Aorta (tissue), 5 donors: ENCODE data around the gene RHOC. TPM values are rescaled to one million over a fixed set of nuclear protein-coding genes. Genes with fewer than 3 reads are reported as not detected.
A peak's percentile ranks its signal among the peaks of the same experiment; 100 is the strongest.

ENCODE experiments used
- ATAC-seq: fragments of 200-7000 bp; cut with Tn5 transposase; one replicate; pipeline ENCODE4 v1.9.1; 2022; ENCODE audit warnings: moderate library complexity; ENCODE audit not compliant: low FRiP score
- DNase-seq, 2 donors: peaks; one replicate each; pipeline ENCODE4 v3.0.0-alpha.2; 2020
- H3K27ac ChIP-seq, 2 donors: one replicate each; pipeline ENCODE4 v1.5.1; 2013; ENCODE audit warnings: low read length in 2 of 2, mild to moderate bottlenecking in 2 of 2, moderate library complexity in 2 of 2, control low read depth in 1 of 2, inconsistent platforms in 1 of 2, low read depth in 1 of 2
- H3K27me3 ChIP-seq, 2 donors: one replicate each; pipeline ENCODE4 v1.6.1; 2013; ENCODE audit warnings: control low read depth in 1 of 2, low read length in 1 of 2, mild to moderate bottlenecking in 1 of 2, moderate library complexity in 1 of 2; ENCODE audit not compliant: insufficient read depth in 2 of 2, control insufficient read depth in 1 of 2
- H3K36me3 ChIP-seq, 2 donors: one replicate each; pipeline ENCODE4 v1.6.1; 2013; ENCODE audit warnings: control low read depth in 1 of 2, low read length in 1 of 2, mild to moderate bottlenecking in 1 of 2; ENCODE audit not compliant: insufficient read depth in 2 of 2, control insufficient read depth in 1 of 2
- H3K4me1 ChIP-seq, 2 donors: one replicate each; pipeline ENCODE4 v1.6.1; 2013; ENCODE audit warnings: low read length in 2 of 2, control low read depth in 1 of 2, mild to moderate bottlenecking in 1 of 2, moderate library complexity in 1 of 2; ENCODE audit not compliant: insufficient read depth in 2 of 2, control insufficient read depth in 1 of 2
- H3K4me3 ChIP-seq, 2 donors: one replicate each; pipeline ENCODE4 v1.5.1; 2013; ENCODE audit warnings: low read length in 2 of 2, control low read depth in 1 of 2, mild to moderate bottlenecking in 1 of 2
- H3K9me3 ChIP-seq: one replicate; pipeline ENCODE4 v1.6.1; 2013; ENCODE audit warnings: mild to moderate bottlenecking, low read length; ENCODE audit not compliant: control insufficient read depth
- WGBS, 2 donors: extraction: QIAGEN DNeasy Blood & Tissue Kit; methylation state at CpG; one replicate each; pipeline ENCODE4 v1.1.7; 2013; 5-methylcytosine and 5-hydroxymethylcytosine counted together
- intact Hi-C, 2 donors: fragments of 100-400 bp; cut with DNase I; formaldehyde crosslinking; loops; one replicate each; pipeline versions ENCODE4 v1.14.2 to v1.15.0; 2022
- polyA plus RNA-seq, 2 donors: library from polyadenylated mRNA; stranded (reverse); fragments of 200-250 nt; gene quantifications; one replicate each; pipeline ENCODE4 v1.2.3, GENCODE V29; 2013
- total RNA-seq, 2 donors: library from RNA; stranded (reverse); fragmentation: NEBNext Ultra II Directional; extraction: Animal tissue kit (Norgen Biotek cat#: 25700); gene quantifications; one replicate each; pipeline ENCODE4 v1.2.1, GENCODE V29; 2021
- donor health status: healthy with polysubstance abuse.
- donor health status: Bipolar disorder and iron deficiency.
- donor health status: DM: no; HTN: no; CAD: no.
- donor health status: DM: no; HTN: no; CAD: no.
- donor health status: DM: yes; HTN: yes; CAD: no.

The RHOC gene
- total and polyA plus RNA-seq, 4 donors, result 269 to 540 (median 375) TPM

- no peaks in the 10 kb centered on the region for H3K4me1 ChIP-seq
- H3K9me3 ChIP-seq, result no peaks in the 10 kb centered on the region
- no peaks in the 10 kb centered on the region for H3K36me3 ChIP-seq
- H3K4me3 ChIP-seq, result no peak overlapping the region
- peak overlapping the region in 1 of 2 donors; percentile 55 for H3K27ac ChIP-seq
- ATAC-seq (no peak), DNase-seq (peak in 1 of 2 donors; percentile 70)
- intact Hi-C loops, result loop anchor here (5.0 to 10.0 kb wide), 5 partner anchors 36 to 316 kb away; partner anchors contain the start of genes CAPZA1 (in 1 of the 2), MOV10 (in 1 of the 2) and ST7L (in 1 of the 2)
- 26 to 32% methylated on average over 6 of the region's 6 CpGs for WGBS, 2 donors
- no peaks in the 10 kb centered on the region for H3K27me3 ChIP-seq
Observed at GRCh38 chr1:112708002-112708448, 1.1 kb upstream of the RHOC start.

GRCh38 chr1:112707221-112708001 lies 484 bp upstream of the RHOC start:
- intact Hi-C loops, result loop anchor here (2.0 to 10.0 kb wide), 6 partner anchors 35 to 315 kb away; partner anchors contain the start of genes CAPZA1 (in 1 of the 2), CTTNBP2NL (in 1 of the 2), MOV10 (in 1 of the 2) and ST7L (in 1 of the 2)

GRCh38 chr1:112704934-112705627 lies 1.8 kb downstream of the RHOC start:
- H3K27me3 ChIP-seq, result no peaks in the 10 kb centered on the region
- no peaks in the 10 kb centered on the region for H3K36me3 ChIP-seq
- H3K4me3 ChIP-seq, result peak overlapping the region; percentile 7 to 91
- no peaks in the 10 kb centered on the region for H3K4me1 ChIP-seq
- peak; percentile 91 to 92 for DNase-seq
- ATAC-seq, result peak; percentile 73
- intact Hi-C loops, result loop anchor here (1.0 to 10.0 kb wide), 7 partner anchors 33 to 313 kb away; partner anchors contain the start of genes CAPZA1 (in 2 of the 2), ST7L (in 2 of the 2) and MOV10 (in 1 of the 2)
- H3K27ac ChIP-seq, result peak overlapping the region; percentile 38 to 69
- no peaks in the 10 kb centered on the region for H3K9me3 ChIP-seq
- 1% methylated on average over 13 of the region's 13 CpGs for WGBS, 2 donors

More at GRCh38 chr1:112707221-112708001, 484 bp upstream of the RHOC start:
- no peaks in the 10 kb centered on the region for H3K9me3 ChIP-seq
- DNase-seq, result peak; percentile 91 to 95
- 2 to 3% methylated on average over 26 to 42 of the region's 42 CpGs for WGBS, 2 donors
- H3K4me3 ChIP-seq, result peak overlapping the region; percentile 75 to 91
- peak overlapping the region in 1 of 2 donors; percentile 75 for H3K27ac ChIP-seq
- H3K4me1 ChIP-seq, result no peaks in the 10 kb centered on the region
- peak; percentile 85 for ATAC-seq
- H3K27me3 ChIP-seq, result no peaks in the 10 kb centered on the region
- H3K36me3 ChIP-seq, result no peaks in the 10 kb centered on the region

GRCh38 chr1:112704391-112704933 lies 2.5 kb downstream of the RHOC start:
- intact Hi-C loops, result loop anchor here in 1 of 2 donors (5.0 to 10.0 kb wide), 3 partner anchors 67 to 240 kb away; no protein-coding TSS in a partner anchor
- H3K27me3 ChIP-seq, result no peaks in the 10 kb centered on the region
- H3K4me1 ChIP-seq, result no peaks in the 10 kb centered on the region
- H3K4me3 ChIP-seq, result peak overlapping the region; percentile 1 to 12
- ATAC-seq (no peak), DNase-seq (no peak)
- no peaks in the 10 kb centered on the region for H3K36me3 ChIP-seq
- H3K27ac ChIP-seq, result peak overlapping the region in 1 of 2 donors; percentile 69
- no peaks in the 10 kb centered on the region for H3K9me3 ChIP-seq
- WGBS, 2 donors, result 17% methylated on average over 7 of the region's 7 CpGs

GRCh38 chr1:112703706-112704105 lies 3.2 kb downstream of the RHOC start:
- Histone ChIP-seq H3K27ac (no peak overlapping the region), H3K4me3 (no peak overlapping the region), H3K4me1 (no peaks in the 10 kb centered on the region), H3K27me3 (no peaks in the 10 kb centered on the region), H3K9me3 (no peaks in the 10 kb centered on the region), H3K36me3 (no peaks in the 10 kb centered on the region)
- WGBS, 2 donors, result 61 to 68% methylated on average over 8 of the region's 8 CpGs
- DNase-seq (peak in 1 of 2 donors; percentile 37), ATAC-seq (no peak)
- intact Hi-C loops, result loop anchor here in 1 of 2 donors (5.0 to 10.0 kb wide), 3 partner anchors 66 to 239 kb away; no protein-coding TSS in a partner anchor

- WGBS, 2 donors, result 59 to 63% methylated on average over 12 of the region's 12 CpGs
- Histone ChIP-seq H3K36me3 (no peaks in the 10 kb centered on the region), H3K9me3 (no peaks in the 10 kb centered on the region), H3K27me3 (no peaks in the 10 kb centered on the region), H3K27ac (no peak overlapping the region), H3K4me3 (no peak overlapping the region), H3K4me1 (no peaks in the 10 kb centered on the region)
- intact Hi-C loops, result loop anchor here in 1 of 2 donors (5.0 to 10.0 kb wide), 3 partner anchors 65 to 238 kb away; no protein-coding TSS in a partner anchor
- DNase-seq (peak in 1 of 2 donors; percentile 67), ATAC-seq (no peak)
Observed at GRCh38 chr1:112702420-112703261, 4.3 kb downstream of the RHOC start.

GRCh38 chr1:112702067-112702395 lies 4.9 kb downstream of the RHOC start:
- 61 to 62% methylated on average over 3 of the region's 3 CpGs for WGBS, 2 donors
- DNase-seq, result peak in 1 of 2 donors; percentile 20
- H3K4me1 ChIP-seq, result no peaks in the 10 kb centered on the region

More at GRCh38 chr1:112702067-112702395, 4.9 kb downstream of the RHOC start:
- Histone ChIP-seq H3K4me3 (no peak overlapping the region), H3K27me3 (no peaks in the 10 kb centered on the region), H3K36me3 (no peaks in the 10 kb centered on the region), H3K27ac (no peak overlapping the region), H3K9me3 (no peaks in the 10 kb centered on the region)
- no peak for ATAC-seq
- intact Hi-C loops, result loop anchor here in 1 of 2 donors (5.0 to 10.0 kb wide), 3 partner anchors 65 to 237 kb away; no protein-coding TSS in a partner anchor
